ENCODE results near the gene NENF. TPM values are rescaled to one million over a fixed set of nuclear protein-coding genes. Genes with fewer than 3 reads are reported as not detected.
"Not testable (repeated sequence)": the region's sequence is repeated elsewhere in the genome, so short reads cannot be mapped to it uniquely, and the experiment has no call there.

Gene NENF
- total RNA-seq, 1 donor from 2014 or later, result 42.5 TPM

DNA sequence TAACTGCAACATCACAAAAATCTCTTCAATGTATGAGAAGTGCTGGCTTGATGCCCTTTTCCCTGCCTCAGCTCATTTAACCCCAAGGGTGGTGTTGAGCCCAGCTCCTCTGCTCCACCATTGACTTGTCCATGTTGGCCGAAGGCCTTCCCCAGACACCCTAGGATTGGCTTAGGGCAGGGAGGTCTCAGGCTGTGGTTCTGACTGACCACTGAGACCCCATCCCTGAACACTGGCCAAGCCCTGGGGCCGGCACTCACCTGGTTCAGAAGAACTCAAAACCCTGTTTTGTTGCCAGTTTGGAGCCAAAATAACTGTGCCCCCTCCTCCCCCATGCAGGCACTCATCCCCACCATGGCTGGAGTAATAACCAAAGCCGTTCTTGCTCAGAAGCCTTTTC lies 38.6 kb downstream of the NENF start:
- Mint-ChIP-seq H3K36me3 (ENCODE audit: low read depth) (no peaks in the 10 kb centered on the region), H3K27ac (no peak overlapping the region), H3K4me1 (ENCODE audit: low read depth) (peaks cover 2% of the 10 kb centered on the region), H3K9me3 (no peaks in the 10 kb centered on the region), H3K4me3 (ENCODE audit: low read depth) (no peak overlapping the region), H3K27me3 (ENCODE audit: low read depth) (peaks cover 5% of the 10 kb centered on the region)
- intact Hi-C loops (cut with micrococcal nuclease), result no loop called here
- no peak for DNase-seq (ENCODE audit: low spot score)

DNA sequence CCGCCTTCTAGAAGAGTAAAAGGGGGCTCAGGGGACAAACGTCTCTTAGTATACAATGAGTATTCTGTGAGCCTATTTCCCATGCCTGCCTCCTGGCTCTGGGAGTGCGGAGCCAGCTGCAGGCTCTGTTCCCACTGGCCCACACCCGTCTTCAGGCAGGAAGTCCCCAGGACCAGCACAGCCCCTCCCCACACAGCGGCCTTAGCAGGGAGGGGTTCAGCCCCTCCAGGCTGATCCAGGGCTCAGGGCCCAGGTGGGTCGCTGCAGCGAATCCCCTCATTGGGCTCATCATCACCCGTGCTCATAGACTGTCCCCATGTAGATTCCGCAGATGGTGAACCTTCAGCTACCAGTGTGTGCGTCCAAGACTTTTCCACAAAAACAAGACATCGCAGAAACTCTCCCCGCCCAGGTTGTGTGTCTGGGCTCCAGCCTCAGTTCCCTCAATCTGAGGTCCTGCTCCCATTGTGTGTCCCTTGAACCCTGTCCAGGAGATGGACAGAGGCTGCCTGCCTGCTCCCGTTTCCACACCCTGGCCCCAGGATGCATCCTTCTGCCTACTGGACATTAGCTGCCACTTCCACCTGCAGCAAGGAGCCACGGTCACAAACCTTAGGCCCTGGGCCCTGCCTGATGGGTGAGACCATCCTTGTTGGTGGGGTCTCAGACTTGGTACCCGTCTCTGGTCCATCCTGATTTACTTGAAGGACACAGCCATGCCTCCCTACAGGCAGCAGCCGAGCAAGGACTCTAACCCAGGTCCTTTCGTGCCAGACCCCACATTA lies 39.4 kb downstream of the NENF start:
- no peak overlapping the region for H3K4me3 Mint-ChIP-seq (ENCODE audit: low read depth)
- peaks cover 8% of the 10 kb centered on the region for H3K27me3 Mint-ChIP-seq (ENCODE audit: low read depth)
- no peak for DNase-seq (ENCODE audit: low spot score)
- H3K9me3 Mint-ChIP-seq, result no peaks in the 10 kb centered on the region
- intact Hi-C loops (cut with micrococcal nuclease), result no loop called here
- H3K36me3 Mint-ChIP-seq (ENCODE audit: low read depth), result no peaks in the 10 kb centered on the region
- H3K4me1 Mint-ChIP-seq (ENCODE audit: low read depth), result peaks cover 4% of the 10 kb centered on the region
- H3K27ac Mint-ChIP-seq, result no peak overlapping the region

DNA sequence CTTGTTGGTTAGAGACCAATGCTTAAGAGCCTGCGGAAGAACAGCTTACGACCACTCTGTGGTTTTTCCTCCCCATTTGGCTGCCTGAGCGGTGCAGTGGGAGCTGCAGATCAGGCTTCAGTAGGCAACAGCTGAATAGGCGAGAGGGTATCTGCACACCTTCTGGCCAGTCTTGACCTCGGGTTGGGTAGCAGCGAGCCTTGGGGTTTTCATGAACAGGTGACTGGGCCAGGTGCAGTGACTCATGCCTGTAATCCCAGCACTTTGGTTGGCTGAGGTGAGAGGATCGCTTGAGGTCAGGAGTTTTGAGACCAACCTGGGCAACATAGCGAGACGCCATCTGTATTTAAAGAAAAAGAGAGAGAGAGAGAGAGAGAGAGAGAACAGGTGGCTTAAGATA lies 41.0 kb downstream of the NENF start:
- DNase-seq (ENCODE audit: low spot score), result no peak
- H3K36me3 Mint-ChIP-seq (ENCODE audit: low read depth), result no peaks in the 10 kb centered on the region
- intact Hi-C loops (cut with micrococcal nuclease), result no loop called here
- no peaks in the 10 kb centered on the region for H3K9me3 Mint-ChIP-seq
- no peak overlapping the region for H3K4me3 Mint-ChIP-seq (ENCODE audit: low read depth)
- H3K4me1 Mint-ChIP-seq (ENCODE audit: low read depth), result peaks cover 12% of the 10 kb centered on the region
- no peak overlapping the region for H3K27ac Mint-ChIP-seq
- H3K27me3 Mint-ChIP-seq (ENCODE audit: low read depth), result peaks cover 9% of the 10 kb centered on the region

DNA sequence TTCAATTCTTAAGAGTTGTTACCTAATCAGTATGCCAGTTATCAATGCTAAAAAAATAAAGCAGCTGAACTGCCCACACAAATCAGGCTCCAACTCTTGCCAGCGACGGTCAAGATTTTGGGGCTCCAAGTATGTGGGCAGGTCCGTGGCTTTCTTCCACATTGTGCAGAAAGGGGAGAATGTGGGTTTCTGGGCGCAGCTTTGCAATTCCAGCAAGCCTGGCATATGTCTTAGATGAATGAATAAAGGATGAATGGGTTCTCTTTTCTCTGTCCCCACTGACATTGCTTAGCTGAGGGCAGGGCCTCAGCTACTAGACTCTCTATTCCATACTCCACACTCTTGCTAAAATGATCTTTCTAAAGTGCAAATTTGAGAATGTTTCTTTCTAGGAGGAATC lies 42.4 kb downstream of the NENF start:
- no peak for DNase-seq (ENCODE audit: low spot score)
- H3K27ac Mint-ChIP-seq, result no peak overlapping the region
- peaks cover 9% of the 10 kb centered on the region for H3K27me3 Mint-ChIP-seq (ENCODE audit: low read depth)
- no peaks in the 10 kb centered on the region for H3K36me3 Mint-ChIP-seq (ENCODE audit: low read depth)
- no peak overlapping the region for H3K4me3 Mint-ChIP-seq (ENCODE audit: low read depth)
- no peaks in the 10 kb centered on the region for H3K9me3 Mint-ChIP-seq
- H3K4me1 Mint-ChIP-seq (ENCODE audit: low read depth), result peaks cover 12% of the 10 kb centered on the region
- intact Hi-C loops (cut with micrococcal nuclease), result loop anchor here (5.0 kb wide), 1 partner anchor 522 kb away; no protein-coding TSS in a partner anchor

DNA sequence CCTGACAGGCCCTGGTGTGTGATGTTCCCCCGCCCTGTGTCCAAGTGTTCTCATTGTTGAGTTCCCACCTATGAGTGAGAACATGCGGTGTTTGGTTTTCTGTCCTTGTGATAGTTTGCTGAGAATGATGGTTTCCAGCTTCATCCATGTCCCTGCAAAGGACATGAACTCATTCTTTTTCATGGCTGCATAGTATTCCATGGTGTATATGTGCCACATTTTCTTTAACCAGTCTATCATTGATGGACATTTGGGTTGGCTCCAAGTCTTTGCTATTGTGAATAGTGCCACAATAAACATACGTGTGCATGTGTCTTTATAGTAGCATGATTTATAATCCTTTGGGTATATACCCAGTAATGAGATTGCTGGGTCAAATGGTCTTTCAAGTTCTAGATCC lies 43.1 kb downstream of the NENF start:
- not testable (repeated sequence) for H3K4me3 Mint-ChIP-seq (ENCODE audit: low read depth); H3K9me3 Mint-ChIP-seq; DNase-seq (ENCODE audit: low spot score); H3K36me3 Mint-ChIP-seq (ENCODE audit: low read depth); H3K27ac Mint-ChIP-seq
- Mint-ChIP-seq H3K27me3 (ENCODE audit: low read depth) (peaks cover 13% of the 10 kb centered on the region), H3K4me1 (ENCODE audit: low read depth) (peaks cover 12% of the 10 kb centered on the region)
- intact Hi-C loops (cut with micrococcal nuclease), result loop anchor here (2.0 to 5.0 kb wide), 3 partner anchors 133 to 521 kb away; partner anchors contain the start of gene ATF3

DNA sequence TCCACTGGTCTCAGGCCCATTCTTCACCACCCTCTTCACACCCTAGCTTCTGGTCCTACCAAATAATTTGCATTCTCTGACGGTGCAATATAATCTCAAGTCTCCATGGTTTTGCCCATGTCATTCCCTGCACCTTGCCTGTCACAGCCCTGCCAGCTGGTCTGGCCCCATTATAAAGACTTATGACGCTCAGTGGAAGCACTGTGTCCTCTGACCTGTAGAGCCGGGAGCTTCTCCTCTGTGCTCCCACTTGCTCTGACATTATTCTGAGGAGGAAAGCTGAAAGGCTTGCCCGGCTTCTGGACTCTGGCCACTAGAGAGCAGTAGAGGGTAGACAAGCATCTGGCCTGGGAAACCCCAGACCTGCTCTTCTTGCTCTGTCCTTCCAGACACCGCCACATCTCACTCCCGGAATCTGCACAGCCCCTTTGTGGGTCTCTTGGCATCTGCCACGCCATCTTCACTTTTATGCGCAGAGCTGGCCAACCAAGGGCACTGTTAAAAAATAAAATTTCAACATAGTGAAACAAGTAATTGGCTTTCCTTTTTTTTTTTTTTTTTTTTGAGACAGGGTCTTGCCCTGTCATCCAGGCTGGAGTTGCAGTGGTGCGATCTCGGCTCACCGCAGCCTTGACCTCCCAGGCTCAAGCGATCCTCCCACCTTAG lies 44.4 kb downstream of the NENF start:
- Mint-ChIP-seq H3K36me3 (ENCODE audit: low read depth) (no peaks in the 10 kb centered on the region), H3K9me3 (no peaks in the 10 kb centered on the region), H3K4me3 (ENCODE audit: low read depth) (no peak overlapping the region), H3K27me3 (ENCODE audit: low read depth) (peaks cover 17% of the 10 kb centered on the region), H3K27ac (peak overlapping the region; percentile 16), H3K4me1 (ENCODE audit: low read depth) (peaks cover 12% of the 10 kb centered on the region)
- DNase-seq (ENCODE audit: low spot score), result peak; percentile 65
- intact Hi-C loops (cut with micrococcal nuclease), result loop anchor here (2.0 to 5.0 kb wide), 3 partner anchors 132 to 520 kb away; partner anchors contain the start of gene ATF3

DNA sequence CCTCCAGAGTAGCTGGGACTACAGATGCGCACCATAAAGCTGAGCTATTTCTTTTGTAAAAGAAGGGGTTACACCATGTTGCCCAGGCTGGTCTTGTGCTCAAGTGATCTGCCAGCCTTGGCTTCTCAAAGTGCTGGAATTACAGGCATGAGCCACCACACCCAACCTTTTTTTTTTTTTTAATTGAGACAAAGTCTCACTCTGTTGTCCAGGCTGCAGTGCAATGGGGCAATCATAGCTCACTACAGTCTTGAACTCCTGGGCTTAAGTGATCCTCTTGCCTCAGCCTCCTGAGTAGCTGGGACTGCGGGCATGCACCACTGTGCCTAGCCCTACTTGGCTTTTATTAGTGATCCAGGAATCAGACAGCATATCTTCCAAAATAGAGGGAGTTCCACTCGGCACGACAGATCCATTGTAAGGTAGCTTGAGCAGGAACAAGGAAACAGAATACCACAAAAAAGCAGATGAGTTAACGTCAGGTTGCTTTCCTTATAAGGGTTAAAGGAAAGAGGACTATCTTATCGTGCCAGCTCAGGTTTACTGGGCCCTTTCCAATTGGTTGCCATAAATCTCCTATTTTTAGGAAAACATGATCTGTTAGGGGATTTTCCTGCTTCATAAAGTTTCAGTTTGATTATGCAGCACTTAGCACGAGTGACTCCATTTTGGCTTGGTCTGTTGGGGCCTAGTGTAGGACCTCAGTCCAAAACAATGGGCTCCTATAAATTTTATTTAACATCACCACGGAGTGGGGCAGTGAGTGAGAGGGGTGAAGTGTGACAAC lies 45.2 kb downstream of the NENF start:
- no peak for DNase-seq (ENCODE audit: low spot score)
- H3K36me3 Mint-ChIP-seq (ENCODE audit: low read depth), result no peaks in the 10 kb centered on the region
- H3K27me3 Mint-ChIP-seq (ENCODE audit: low read depth), result peaks cover 17% of the 10 kb centered on the region
- H3K27ac Mint-ChIP-seq, result no peak overlapping the region
- H3K4me3 Mint-ChIP-seq (ENCODE audit: low read depth), result no peak overlapping the region
- no peaks in the 10 kb centered on the region for H3K9me3 Mint-ChIP-seq
- intact Hi-C loops (cut with micrococcal nuclease), result loop anchor here (2.0 to 5.0 kb wide), 3 partner anchors 131 to 519 kb away; partner anchors contain the start of gene ATF3
- peaks cover 10% of the 10 kb centered on the region for H3K4me1 Mint-ChIP-seq (ENCODE audit: low read depth)

DNA sequence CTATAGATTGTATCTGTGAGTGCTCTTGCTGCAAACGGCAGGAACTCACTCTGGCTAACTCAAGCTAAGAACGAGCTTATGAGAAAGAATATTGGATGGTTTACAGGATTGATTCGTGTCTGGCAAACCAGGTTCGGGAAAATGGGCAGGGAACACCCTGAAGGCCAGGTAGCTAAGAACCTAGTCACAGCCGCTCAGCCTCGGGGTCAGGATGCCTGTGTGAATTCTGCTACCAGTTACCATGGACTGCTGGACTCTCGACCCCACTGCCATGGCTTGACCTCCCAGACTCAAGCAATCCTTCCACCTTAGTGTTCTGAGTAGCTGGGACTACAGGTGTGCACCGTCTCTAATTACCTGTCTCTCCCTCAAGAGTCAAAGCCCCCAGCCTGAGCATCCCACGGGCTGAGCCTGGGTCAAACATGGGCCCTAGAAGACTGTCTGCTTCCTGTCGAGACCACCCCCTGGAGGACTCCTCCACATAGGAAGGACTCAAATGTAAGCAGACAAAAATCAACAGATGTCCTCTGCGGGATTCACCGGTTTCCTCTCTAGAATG lies 45.8 kb downstream of the NENF start:
- no peak for DNase-seq (ENCODE audit: low spot score)
- H3K27me3 Mint-ChIP-seq (ENCODE audit: low read depth), result peaks cover 17% of the 10 kb centered on the region
- H3K4me3 Mint-ChIP-seq (ENCODE audit: low read depth), result no peak overlapping the region
- no peaks in the 10 kb centered on the region for H3K9me3 Mint-ChIP-seq
- intact Hi-C loops (cut with micrococcal nuclease), result loop anchor here (5.0 kb wide), 1 partner anchor 519 kb away; no protein-coding TSS in a partner anchor
- no peaks in the 10 kb centered on the region for H3K36me3 Mint-ChIP-seq (ENCODE audit: low read depth)
- no peak overlapping the region for H3K27ac Mint-ChIP-seq
- H3K4me1 Mint-ChIP-seq (ENCODE audit: low read depth), result peaks cover 10% of the 10 kb centered on the region

DNA sequence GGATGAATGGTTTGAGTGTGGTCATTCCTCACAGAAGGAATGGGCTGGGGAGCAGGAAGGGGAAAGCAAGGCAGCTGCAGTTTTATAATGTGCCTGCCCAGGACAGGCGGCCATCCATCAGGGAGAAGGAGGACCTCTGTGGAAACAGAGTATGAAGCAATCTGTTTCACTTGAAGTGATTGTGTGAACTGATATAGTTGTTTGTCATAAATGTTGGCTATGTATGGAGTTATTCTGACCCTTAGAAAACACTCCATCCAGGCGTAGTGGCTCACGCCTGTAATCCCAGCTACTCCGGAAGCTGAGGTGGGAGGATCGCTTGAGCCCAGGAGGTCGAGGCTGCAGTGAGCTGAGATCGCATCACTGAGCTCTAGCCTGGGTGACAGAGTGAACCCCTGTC lies 46.5 kb downstream of the NENF start:
- H3K4me3 Mint-ChIP-seq (ENCODE audit: low read depth), result no peak overlapping the region
- peaks cover 10% of the 10 kb centered on the region for H3K4me1 Mint-ChIP-seq (ENCODE audit: low read depth)
- no peak for DNase-seq (ENCODE audit: low spot score)
- H3K9me3 Mint-ChIP-seq, result no peaks in the 10 kb centered on the region
- H3K27ac Mint-ChIP-seq, result no peak overlapping the region
- intact Hi-C loops (cut with micrococcal nuclease), result loop anchor here (5.0 kb wide), 1 partner anchor 518 kb away; no protein-coding TSS in a partner anchor
- no peaks in the 10 kb centered on the region for H3K36me3 Mint-ChIP-seq (ENCODE audit: low read depth)
- peaks cover 17% of the 10 kb centered on the region for H3K27me3 Mint-ChIP-seq (ENCODE audit: low read depth)

DNA sequence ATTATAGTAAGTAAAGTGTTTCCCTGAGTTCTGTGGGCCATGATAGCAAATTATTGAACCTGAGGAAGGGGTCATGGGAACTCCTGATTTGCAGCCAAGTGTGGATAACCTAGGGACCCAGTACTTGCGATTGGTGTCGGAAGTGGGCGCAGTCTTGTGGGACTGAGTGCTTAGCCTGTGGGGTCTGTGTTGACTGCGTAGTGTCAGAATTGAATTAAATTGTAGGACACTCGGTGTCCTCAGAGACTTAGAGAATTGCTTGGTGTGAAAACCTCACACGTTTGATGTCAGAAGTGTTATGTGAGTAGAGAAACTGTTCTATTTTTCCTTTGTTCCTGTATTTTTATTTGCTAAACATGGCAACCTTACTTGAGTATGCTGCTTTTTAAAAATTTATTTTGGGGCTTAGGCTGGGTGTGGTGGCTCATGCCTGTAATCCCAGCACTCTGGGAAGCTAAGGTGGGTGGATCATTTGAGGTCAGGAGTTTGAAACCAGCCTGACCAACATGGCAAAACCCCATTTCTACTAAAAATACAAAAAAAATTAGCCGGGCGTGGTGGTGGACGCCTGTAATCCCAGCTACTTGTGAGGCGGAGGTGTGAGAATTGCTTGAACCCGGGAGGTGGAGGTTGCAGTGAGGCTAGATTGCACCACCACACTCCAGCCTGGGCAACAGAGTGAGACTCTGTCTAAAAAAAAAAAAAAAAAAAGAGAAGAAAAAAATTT lies 48.2 kb downstream of the NENF start:
- H3K36me3 Mint-ChIP-seq (ENCODE audit: low read depth); DNase-seq (ENCODE audit: low spot score); H3K27ac Mint-ChIP-seq; H3K4me3 Mint-ChIP-seq (ENCODE audit: low read depth); H3K9me3 Mint-ChIP-seq; intact Hi-C loops (cut with micrococcal nuclease): not testable (repeated sequence)
- Mint-ChIP-seq H3K27me3 (ENCODE audit: low read depth) (peaks cover 15% of the 10 kb centered on the region), H3K4me1 (ENCODE audit: low read depth) (peaks cover 10% of the 10 kb centered on the region)

DNA sequence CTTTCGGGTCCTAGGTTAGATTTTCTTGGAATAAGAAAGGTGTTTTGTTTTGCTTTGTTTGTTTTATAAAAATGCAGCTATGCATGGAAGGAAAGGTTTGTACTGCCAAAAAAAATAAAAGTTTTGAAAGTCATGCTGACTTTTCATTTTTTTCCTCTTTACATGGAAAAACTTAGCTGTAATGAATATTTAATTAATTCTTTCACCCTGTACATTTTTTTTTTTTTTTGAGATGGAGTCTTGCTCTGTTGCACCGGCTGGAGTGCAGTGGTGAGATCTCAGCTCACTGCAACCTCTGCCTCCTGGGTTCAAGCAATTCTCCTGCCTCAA lies 48.7 kb downstream of the NENF start:
- no peaks in the 10 kb centered on the region for H3K36me3 Mint-ChIP-seq (ENCODE audit: low read depth)

DNA sequence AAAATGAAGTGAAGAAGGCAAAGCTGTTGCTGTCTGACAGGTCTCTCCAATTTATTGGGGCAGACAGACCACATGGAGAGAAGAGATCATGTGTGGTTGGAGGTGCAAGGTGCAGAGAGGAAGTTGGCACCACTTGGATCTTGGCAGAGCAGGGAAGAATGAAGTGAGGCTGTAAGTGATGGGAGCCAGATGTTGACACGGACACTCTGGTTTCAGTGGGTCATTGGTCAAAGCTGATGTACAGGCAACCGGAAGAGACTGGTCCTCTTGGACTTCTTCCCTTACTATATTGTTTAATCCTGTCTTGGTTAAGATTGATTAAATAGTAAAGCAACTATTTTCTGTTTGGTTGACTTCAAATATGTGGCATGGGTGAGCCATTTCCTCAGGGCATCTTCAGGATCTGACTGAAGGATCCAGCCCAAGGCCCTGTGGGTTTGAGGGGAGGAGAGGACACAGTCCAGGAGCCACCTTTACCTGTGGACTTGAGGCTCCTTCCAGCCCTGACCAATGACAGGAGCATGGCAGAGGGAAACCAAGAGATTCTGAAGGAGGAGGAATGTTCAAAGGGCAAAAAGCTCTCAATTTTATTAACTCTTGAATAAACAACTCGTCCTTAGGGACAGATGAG lies 49.4 kb downstream of the NENF start:
- Mint-ChIP-seq H3K27me3 (ENCODE audit: low read depth) (peaks cover 8% of the 10 kb centered on the region), H3K36me3 (ENCODE audit: low read depth) (no peaks in the 10 kb centered on the region), H3K27ac (no peak overlapping the region), H3K9me3 (no peaks in the 10 kb centered on the region), H3K4me3 (ENCODE audit: low read depth) (no peak overlapping the region), H3K4me1 (ENCODE audit: low read depth) (peaks cover 8% of the 10 kb centered on the region)
- intact Hi-C loops (cut with micrococcal nuclease), result no loop called here
- no peak for DNase-seq (ENCODE audit: low spot score)

More for the DNA sequence above, 48.7 kb downstream of the NENF start:
- intact Hi-C loops (cut with micrococcal nuclease), result no loop called here
- Mint-ChIP-seq H3K27ac (no peak overlapping the region), H3K9me3 (no peaks in the 10 kb centered on the region), H3K4me3 (ENCODE audit: low read depth) (no peak overlapping the region), H3K27me3 (ENCODE audit: low read depth) (peaks cover 11% of the 10 kb centered on the region), H3K4me1 (ENCODE audit: low read depth) (peaks cover 10% of the 10 kb centered on the region)
- DNase-seq (ENCODE audit: low spot score), result no peak

All from activated T-helper 2 cell treated with anti-CD3 and anti-CD28 coated beads, Interferon-gamma antibody, Interleukin-2, Interleukin-4, amounts not matched to agents 10 μg/mL and 5 μg/mL and 100 μg/mL, durations not matched to agents 14 hours and 24 hours and 36 hours (primary cell).